GM21576 (cell line): ENCODE results near the gene FAM13A.
"Not testable (repeated sequence)": the region's sequence is repeated elsewhere in the genome, so short reads cannot be mapped to it uniquely, and the experiment has no call there.

ENCODE experiments used
- ATAC-seq: cut with Tn5 transposase; IDR thresholded peaks from one replicate; pipeline ENCODE4 v1.9.1; 2021; ENCODE audit warnings: mild to moderate bottlenecking, moderate library complexity; ENCODE audit not compliant: unreplicated experiment

Gene FAM13A

GRCh38 chr4:88908521-88908920 lies 148.5 kb downstream of the FAM13A start:
- ATAC-seq: no peak

- ATAC-seq: no peak
These were observed 149.0 kb downstream of the FAM13A start for GRCh38 chr4:88908003-88908402.

- no peak for ATAC-seq
These were observed 149.5 kb downstream of the FAM13A start for GRCh38 chr4:88907478-88907877.

- ATAC-seq: not testable (repeated sequence)
These were observed 152.7 kb downstream of the FAM13A start for GRCh38 chr4:88904240-88904639.

- no peak for ATAC-seq
These were observed 156.6 kb downstream of the FAM13A start for GRCh38 chr4:88900432-88900831.

GRCh38 chr4:88897752-88898151 lies 159.2 kb downstream of the FAM13A start:
- no peak for ATAC-seq

GRCh38 chr4:88897180-88897579 lies 159.8 kb downstream of the FAM13A start:
- ATAC-seq: no peak

- ATAC-seq: no peak
These were observed 163.0 kb downstream of the FAM13A start for GRCh38 chr4:88893961-88894360.

GRCh38 chr4:88892646-88893045 lies 164.3 kb downstream of the FAM13A start:
- no peak for ATAC-seq

GRCh38 chr4:88891636-88892035 lies 165.3 kb downstream of the FAM13A start:
- no peak for ATAC-seq

GRCh38 chr4:88887409-88887808 lies 169.6 kb downstream of the FAM13A start:
- not testable (repeated sequence) for ATAC-seq

- ATAC-seq: no peak
These were observed 175.8 kb downstream of the FAM13A start for GRCh38 chr4:88881227-88881569.

- no peak for ATAC-seq
These were observed 176.3 kb downstream of the FAM13A start for GRCh38 chr4:88880501-88881226.

GRCh38 chr4:88879991-88880390 lies 177.0 kb downstream of the FAM13A start:
- ATAC-seq: no peak

- ATAC-seq: no peak
These were observed 178.3 kb downstream of the FAM13A start for GRCh38 chr4:88878642-88879041.

GRCh38 chr4:88870428-88870827 lies 186.6 kb downstream of the FAM13A start:
- ATAC-seq: no peak

- ATAC-seq: no peak
These were observed 188.5 kb downstream of the FAM13A start for GRCh38 chr4:88868510-88868909.

- no peak for ATAC-seq
These were observed 190.0 kb downstream of the FAM13A start for GRCh38 chr4:88866862-88867550.

GRCh38 chr4:88865466-88865865 lies 191.5 kb downstream of the FAM13A start:
- ATAC-seq: no peak

- no peak for ATAC-seq
These were observed 191.9 kb downstream of the FAM13A start for GRCh38 chr4:88865046-88865445.

- no peak for ATAC-seq
These were observed 196.4 kb downstream of the FAM13A start for GRCh38 chr4:88860586-88860985.

GRCh38 chr4:88859191-88859812 lies 197.7 kb downstream of the FAM13A start:
- peak; percentile 16 for ATAC-seq
